Heart left ventricle (tissue), 16 donors: Measurements from ENCODE around the gene TRNP1. TPM values are rescaled to one million over a fixed set of nuclear protein-coding genes. Genes with fewer than 3 reads are reported as not detected.

Source experiments
- ATAC-seq, 4 donors: fragments of 200-7000 bp; cut with Tn5 transposase; one replicate each; pipeline ENCODE4 v1.9.1; 2020 to 2022; ENCODE audit warnings: moderate library complexity in 4 of 4, mild to moderate bottlenecking in 3 of 4, moderate number of reproducible peaks in 1 of 4
- DNase-seq, 5 donors: peaks; one replicate each; pipeline ENCODE4 v3.0.0-alpha.2; 2020
- H3K27ac ChIP-seq, 12 donors: fragments of 200-600 bp; sonication (generic) in 4 of 12; one replicate each; pipeline versions ENCODE4 v1.5.0 to v1.8.0; 2016 to 2022; ENCODE audit warnings: mild to moderate bottlenecking in 2 of 12
- H3K27me3 ChIP-seq, 9 donors: fragments of 200-600 bp; sonication (generic) in 2 of 9; one replicate each; pipeline versions ENCODE4 v1.5.1 to v1.8.0; 2016 to 2022; ENCODE audit warnings: mild to moderate bottlenecking in 3 of 9
- H3K36me3 ChIP-seq, 9 donors: fragments of 200-600 bp; sonication (generic) in 2 of 9; one replicate each; pipeline versions ENCODE4 v1.5.0 to v1.8.0; 2018 to 2022; ENCODE audit warnings: mild to moderate bottlenecking in 2 of 9
- H3K4me1 ChIP-seq, 12 donors: fragments of 200-600 bp; sonication (generic) in 4 of 12; one replicate each; pipeline versions ENCODE4 v1.5.0 to v1.8.0; 2016 to 2022; ENCODE audit warnings: mild to moderate bottlenecking in 3 of 12
- H3K4me3 ChIP-seq, 12 donors: fragments of 200-600 bp; sonication (generic) in 4 of 12; one replicate each; pipeline versions ENCODE4 v1.5.0 to v1.8.0; 2017 to 2022; ENCODE audit warnings: mild to moderate bottlenecking in 9 of 12, moderate library complexity in 4 of 12
- H3K9me3 ChIP-seq, 12 donors: fragments of 200-600 bp; sonication (generic) in 4 of 12; one replicate each; pipeline versions ENCODE4 v1.5.0 to v1.8.0; 2016 to 2022; ENCODE audit warnings: mild to moderate bottlenecking in 1 of 12
- CTCF ChIP-seq, 12 donors: fragments of 200-600 bp; sonication (generic) in 4 of 12; IDR thresholded peaks; one replicate each; pipeline versions ENCODE4 v1.5.0 to v1.8.0; 2018 to 2022; ENCODE audit warnings: antibody characterized with exemption in 12 of 12, mild to moderate bottlenecking in 5 of 12
- POLR2A ChIP-seq, 2 donors: fragments of 450-650 bp; IDR thresholded peaks; one replicate each; pipeline ENCODE4 v1.6.1; 2017; ENCODE audit warnings: antibody characterized with exemption in 2 of 2, mild to moderate bottlenecking in 2 of 2, moderate library complexity in 2 of 2
- WGBS, 4 donors: extraction: QIAGEN DNeasy Blood & Tissue Kit in 2 of 4; methylation state at CpG; one replicate each; pipeline versions ENCODE4 v1.1.5 to v1.1.7; 2013 to 2018; 5-methylcytosine and 5-hydroxymethylcytosine counted together
- intact Hi-C, 10 donors: fragments of 100-400 bp; cut with DNase I; formaldehyde crosslinking; loops; one replicate each; pipeline versions ENCODE4 v1.11.1 to v1.14.2; 2022
- polyA plus RNA-seq, 2 donors: library from polyadenylated mRNA; stranded (reverse); fragments of 200-250 nt; gene quantifications; one replicate each; pipeline ENCODE4 v1.2.3, GENCODE V29; 2013
- total RNA-seq, 9 donors: library from RNA; depleted of rRNA in 2 of 9; stranded (reverse); fragments of >200 nt in 2 of 9; fragmentation: NEBNext Ultra II Directional in 3 of 9; extraction: Animal tissue kit (Norgen Biotek cat#: 25700) in 3 of 9; gene quantifications; one replicate each; pipeline versions ENCODE4 v1.1.0 to v1.2.4, GENCODE V29; 2016 to 2023
- donor health status: ischemic (EF 13 %, LVEDD 7.1; RV severe dilation, severe dysfunction).
- donor health status: healthy with polysubstance abuse.
- donor health status: DM: no; HTN: yes; CAD: no.
- donor health status: DM: no; HTN: no; CAD: no.
- donor health status: ischemic (EF 25% LVEDD 6.9; RV normal size, moderate dysfunction).
- donor health status: ischemic (EF 25% LVEDD 5.7; RV mildly dilated, moderate dysfunction).
- donor health status: healthy.
- donor health status: DM: yes; HTN: yes; CAD: no.
- donor health status: ischemic (EF 35%, LVEDD 5.7; RV mildly dilated, moderate dysfunction).
- donor health status: nonischemic (EF 11% LVEDD 7.7; RV severe dilation, severe dysfunction).
- donor health status: DM: yes; HTN: yes; CAD: no.
- donor health status: PGD.
- donor health status: ischemic (EF 29% LVEDD 5.4; RV normal size, mild dysfunction).
- donor health status: nonischemic (EF 23%, LVEDD 6.1; RV moderate dilation, normal function).

The TRNP1 gene
- total and polyA plus RNA-seq, 11 donors = 16.6 to 68.5 (median 21.7) TPM

GRCh38 chr1:27025718-27026117 is 32.2 kb downstream of the TRNP1 start:
- Histone ChIP-seq H3K27ac (no peak overlapping the region), H3K4me1 (peaks cover 0 to 17% (median 0%) of the 10 kb centered on the region in 12 donors), H3K4me3 (no peak overlapping the region), H3K27me3 (no peaks in the 10 kb centered on the region), H3K36me3 (no peaks in the 10 kb centered on the region), H3K9me3 (no peaks in the 10 kb centered on the region)
- no peak for ATAC-seq
- DNase-seq = no peak
- no peak for TF ChIP-seq POLR2A (IDR thresholded peaks at IDR 0.05)
- TF ChIP-seq CTCF (IDR thresholded peaks at IDR 0.05) = no peak
- intact Hi-C loops = no loop called here
- 94 to 98% (median 95%) methylated on average over 4 of the region's 4 CpGs for WGBS, 4 donors

- Histone ChIP-seq H3K27me3 (no peaks in the 10 kb centered on the region), H3K4me3 (no peak overlapping the region), H3K27ac (peak overlapping the region in 1 of 12 donors; percentile 17), H3K9me3 (no peaks in the 10 kb centered on the region), H3K4me1 (peaks cover 0 to 24% (median 9%) of the 10 kb centered on the region in 12 donors), H3K36me3 (no peaks in the 10 kb centered on the region)
- 72 to 76% (median 74%) methylated on average over 19 of the region's 19 CpGs for WGBS, 4 donors
- intact Hi-C loops = no loop called here
- no peak for ATAC-seq
- TF ChIP-seq CTCF (IDR thresholded peaks at IDR 0.05) = no peak
- TF ChIP-seq POLR2A (IDR thresholded peaks at IDR 0.05) = no peak
- peak in 1 of 5 donors; percentile 33 for DNase-seq
Measured at GRCh38 chr1:27026621-27027574, 33.4 kb downstream of the TRNP1 start.

- peaks cover 0 to 28% (median 12%) of the 10 kb centered on the region in 12 donors for H3K4me1 ChIP-seq
- H3K27me3 ChIP-seq = no peaks in the 10 kb centered on the region
- no peaks in the 10 kb centered on the region for H3K36me3 ChIP-seq
- ATAC-seq (no peak), DNase-seq (no peak)
- WGBS, 4 donors = 76 to 84% (median 80%) methylated on average over 8 of the region's 8 CpGs
- no peak overlapping the region for H3K4me3 ChIP-seq
- H3K9me3 ChIP-seq = no peaks in the 10 kb centered on the region
- peak overlapping the region in 2 of 12 donors; percentile 17 to 38 for H3K27ac ChIP-seq
- intact Hi-C loops = no loop called here
- TF ChIP-seq CTCF (IDR thresholded peaks at IDR 0.05) = no peak
- no peak for TF ChIP-seq POLR2A (IDR thresholded peaks at IDR 0.05)
Measured at GRCh38 chr1:27027575-27028250, 34.2 kb downstream of the TRNP1 start.

GRCh38 chr1:27029517-27029916 is 36.0 kb downstream of the TRNP1 start:
- no peak for DNase-seq
- H3K4me1 ChIP-seq = peaks cover 0 to 28% (median 12%) of the 10 kb centered on the region in 12 donors
- no peak overlapping the region for H3K4me3 ChIP-seq
- no peak for TF ChIP-seq POLR2A (IDR thresholded peaks at IDR 0.05)
- TF ChIP-seq CTCF (IDR thresholded peaks at IDR 0.05) = no peak
- H3K27me3 ChIP-seq = no peaks in the 10 kb centered on the region
- ATAC-seq = no peak
- no peak overlapping the region for H3K27ac ChIP-seq
- no peaks in the 10 kb centered on the region for H3K36me3 ChIP-seq
- 86 to 90% (median 89%) methylated on average over 9 of the region's 9 CpGs for WGBS, 4 donors
- no peaks in the 10 kb centered on the region for H3K9me3 ChIP-seq
- intact Hi-C loops = no loop called here
